ENCODE data around the gene SSRP1. TPM values are rescaled to one million over a fixed set of nuclear protein-coding genes. Genes with fewer than 3 reads are reported as not detected.

The SSRP1 gene
- total RNA-seq, 1 experiment from 2014 or later, result 399 TPM

GRCh38 chr11:57343825-57344224 lies 8.1 kb upstream of the SSRP1 start:
- CTCF ChIA-PET, result interaction anchor here (1.0 kb wide), 1 partner anchor 113 kb away, joined by 3 read pairs; no protein-coding TSS in a partner anchor
- intact Hi-C loops (cut with micrococcal nuclease; ENCODE audit: unreplicated experiment), result loop anchor here (2.0 to 5.0 kb wide), 2 partner anchors 502 to 1169 kb away; no protein-coding TSS in a partner anchor
- DNase-seq (ENCODE audit: low spot score), result no peak
- TF ChIP-seq EZH2 (IDR thresholded peaks at IDR 0.05; ENCODE audit: borderline replicate concordance, low read depth, low read length, poor library complexity, severe bottlenecking) (no peak), CTCF (conservative IDR thresholded peaks at IDR 0.05; ENCODE audit: low read depth, low read length) (no peak)
- no peaks in the 10 kb centered on the region for H3K9me3 ChIP-seq (ENCODE audit: low read depth, low read length, poor library complexity, severe bottlenecking)
- H3K36me3 ChIP-seq (ENCODE audit: insufficient read depth, low read length, poor library complexity, severe bottlenecking), result no peaks in the 10 kb centered on the region
- H3K4me3 ChIP-seq (ENCODE audit: low read depth, low read length, poor library complexity, severe bottlenecking), result no peak overlapping the region
- H3K27me3 ChIP-seq (replicated peaks; ENCODE audit: insufficient read depth, low read depth, low read length, poor library complexity), result no peaks in the 10 kb centered on the region
- H3K27ac ChIP-seq (ENCODE audit: low read depth, low read length, poor library complexity, severe bottlenecking), result no peak overlapping the region
- no TSS peak for BruUV-seq (replicated peaks)
- POLR2A ChIA-PET (ENCODE audit: low non-redundant PET), result no interaction called here
- no peaks in the 10 kb centered on the region for H3K4me1 ChIP-seq (ENCODE audit: insufficient read depth, low read length, poor library complexity, severe bottlenecking)

- TF ChIP-seq CTCF (conservative IDR thresholded peaks at IDR 0.05; ENCODE audit: low read depth, low read length) (no peak), EZH2 (IDR thresholded peaks at IDR 0.05; ENCODE audit: borderline replicate concordance, low read depth, low read length, poor library complexity, severe bottlenecking) (no peak)
- H3K36me3 ChIP-seq (ENCODE audit: insufficient read depth, low read length, poor library complexity, severe bottlenecking), result no peaks in the 10 kb centered on the region
- no peaks in the 10 kb centered on the region for H3K4me1 ChIP-seq (ENCODE audit: insufficient read depth, low read length, poor library complexity, severe bottlenecking)
- no peak overlapping the region for H3K4me3 ChIP-seq (ENCODE audit: low read depth, low read length, poor library complexity, severe bottlenecking)
- no TSS peak for BruUV-seq (replicated peaks)
- no peaks in the 10 kb centered on the region for H3K27me3 ChIP-seq (replicated peaks; ENCODE audit: insufficient read depth, low read depth, low read length, poor library complexity)
- CTCF ChIA-PET, result interaction anchor here (1.0 kb wide), 1 partner anchor 115 kb away, joined by 3 read pairs; no protein-coding TSS in a partner anchor
- no peaks in the 10 kb centered on the region for H3K9me3 ChIP-seq (ENCODE audit: low read depth, low read length, poor library complexity, severe bottlenecking)
- intact Hi-C loops (cut with micrococcal nuclease; ENCODE audit: unreplicated experiment), result loop anchor here (5.0 kb wide), 1 partner anchor 500 kb away; no protein-coding TSS in a partner anchor
- POLR2A ChIA-PET (ENCODE audit: low non-redundant PET), result interaction anchor here (0.6 kb wide), 1 partner anchor 418 kb away, joined by 3 read pairs; no protein-coding TSS in a partner anchor
- no peak for DNase-seq (ENCODE audit: low spot score)
- H3K27ac ChIP-seq (ENCODE audit: low read depth, low read length, poor library complexity, severe bottlenecking), result no peak overlapping the region
Observed at GRCh38 chr11:57342702-57343101, 7.0 kb upstream of the SSRP1 start.

GRCh38 chr11:57341250-57341808 lies 5.6 kb upstream of the SSRP1 start:
- no peak for DNase-seq (ENCODE audit: low spot score)
- H3K9me3 ChIP-seq (ENCODE audit: low read depth, low read length, poor library complexity, severe bottlenecking), result no peaks in the 10 kb centered on the region
- no TSS peak for BruUV-seq (replicated peaks)
- H3K27ac ChIP-seq (ENCODE audit: low read depth, low read length, poor library complexity, severe bottlenecking), result no peak overlapping the region
- POLR2A ChIA-PET (ENCODE audit: low non-redundant PET), result no interaction called here
- intact Hi-C loops (cut with micrococcal nuclease; ENCODE audit: unreplicated experiment), result loop anchor here (5.0 kb wide), 1 partner anchor 499 kb away; no protein-coding TSS in a partner anchor
- CTCF ChIA-PET, result no interaction called here
- no peak for TF ChIP-seq CTCF (conservative IDR thresholded peaks at IDR 0.05; ENCODE audit: low read depth, low read length)
- TF ChIP-seq EZH2 (IDR thresholded peaks at IDR 0.05; ENCODE audit: borderline replicate concordance, low read depth, low read length, poor library complexity, severe bottlenecking), result no peak
- H3K4me1 ChIP-seq (ENCODE audit: insufficient read depth, low read length, poor library complexity, severe bottlenecking), result no peaks in the 10 kb centered on the region
- no peaks in the 10 kb centered on the region for H3K36me3 ChIP-seq (ENCODE audit: insufficient read depth, low read length, poor library complexity, severe bottlenecking)
- H3K4me3 ChIP-seq (ENCODE audit: low read depth, low read length, poor library complexity, severe bottlenecking), result no peak overlapping the region
- no peaks in the 10 kb centered on the region for H3K27me3 ChIP-seq (replicated peaks; ENCODE audit: insufficient read depth, low read depth, low read length, poor library complexity)

All from A673 (cell line).